GM13976 (cell line): ENCODE measurements around the gene TBC1D2B.

Experiments used
- DNase-seq: peaks from one replicate; pipeline ENCODE4 v3.0.0; 2012; ENCODE audit warnings: low spot score
- CTCF ChIP-seq: IDR thresholded peaks from 2 replicates; pipeline ENCODE4 v1.5.1; 2012; ENCODE audit warnings: borderline replicate concordance, mild to moderate bottlenecking; ENCODE audit not compliant: insufficient read depth; ENCODE audit errors: extremely low read depth, missing control alignments, control extremely low read depth
- in situ Hi-C: fragments of 300-500 bp; cut with MboI; formaldehyde crosslinking; loops from one replicate; pipeline ENCODE4 v1.12.0; 2022; ENCODE audit warnings: low sequenced_read_pairs, mixed read lengths, inconsistent platforms; ENCODE audit not compliant: unreplicated experiment

TBC1D2B gene

GRCh38 chr15:78035321-78035751 lies 42.2 kb downstream of the TBC1D2B start:
- no peak for TF ChIP-seq CTCF
- in situ Hi-C loops, result no loop called here
- DNase-seq, result no peak

- in situ Hi-C loops, result no loop called here
- DNase-seq, result peak; percentile 52
- no peak for TF ChIP-seq CTCF
Observed at GRCh38 chr15:78034495-78035191, 42.9 kb downstream of the TBC1D2B start.

- in situ Hi-C loops, result no loop called here
- DNase-seq, result no peak
- TF ChIP-seq CTCF, result no peak
Observed at GRCh38 chr15:78033864-78034263, 43.6 kb downstream of the TBC1D2B start.

GRCh38 chr15:78032671-78033070 lies 44.8 kb downstream of the TBC1D2B start:
- DNase-seq, result no peak
- in situ Hi-C loops, result no loop called here
- no peak for TF ChIP-seq CTCF

GRCh38 chr15:78024883-78025282 lies 52.6 kb downstream of the TBC1D2B start:
- DNase-seq, result no peak
- TF ChIP-seq CTCF, result no peak

GRCh38 chr15:78024519-78024870 lies 53.0 kb downstream of the TBC1D2B start:
- TF ChIP-seq CTCF, result no peak
- DNase-seq, result no peak
- in situ Hi-C loops, result no loop called here

More at GRCh38 chr15:78024883-78025282, 52.6 kb downstream of the TBC1D2B start:
- in situ Hi-C loops, result no loop called here
